Breast epithelium (tissue), 4 donors: ENCODE data around the gene ASAH2. TPM values are rescaled to one million over a fixed set of nuclear protein-coding genes. Genes with fewer than 3 reads are reported as not detected.

ENCODE experiments used
- DNase-seq, 2 donors: peaks; one replicate each; pipeline ENCODE4 v3.0.0-alpha.2; 2019; ENCODE audit warnings: low spot score in 2 of 2
- H3K27ac ChIP-seq, 2 donors: fragments of 200-600 bp; sonication (generic) in 1 of 2; one replicate each; pipeline ENCODE4 v1.5.1; 2016 to 2019; ENCODE audit warnings: mild to moderate bottlenecking in 1 of 2
- H3K27me3 ChIP-seq, 2 donors: fragments of 200-600 bp; sonication (generic) in 1 of 2; one replicate each; pipeline versions ENCODE4 v1.5.1 to v1.6.0; 2017 to 2019; ENCODE audit warnings: control low read depth in 1 of 2, mild to moderate bottlenecking in 1 of 2
- H3K36me3 ChIP-seq: fragments of 200-600 bp; one replicate; pipeline ENCODE4 v1.5.1; 2019
- H3K4me1 ChIP-seq, 2 donors: fragments of 200-600 bp; sonication (generic); one replicate each; pipeline ENCODE4 v1.5.1; 2016 to 2019; ENCODE audit warnings: control low read depth in 1 of 2
- H3K4me3 ChIP-seq, 3 donors: fragments of 200-600 bp; sonication (generic); 1 replicate in 2 of 3; 2 replicates in 1 of 3; pipeline ENCODE4 v1.5.1; 2016 to 2019; ENCODE audit warnings: mild to moderate bottlenecking in 3 of 3, moderate library complexity in 2 of 3
- H3K9me3 ChIP-seq, 2 donors: fragments of 200-600 bp; sonication (generic) in 1 of 2; one replicate each; pipeline ENCODE4 v1.5.1; 2016 to 2019; ENCODE audit warnings: control low read depth in 1 of 2
- CTCF ChIP-seq, 3 donors: fragments of 450-650 bp; IDR thresholded peaks; one replicate each; pipeline ENCODE4 v1.5.1; 2016 to 2017; ENCODE audit warnings: antibody characterized with exemption in 3 of 3, mild to moderate bottlenecking in 3 of 3, moderate library complexity in 3 of 3
- POLR2A ChIP-seq: fragments of 450-650 bp; IDR thresholded peaks from one replicate; pipeline ENCODE4 v1.6.1; 2016; ENCODE audit warnings: antibody characterized with exemption, mild to moderate bottlenecking, moderate library complexity
- POLR2AphosphoS5 ChIP-seq, 3 donors: sonication (generic); formaldehyde crosslinking; IDR thresholded peaks; one replicate each; pipeline ENCODE4 v1.6.1; 2017; ENCODE audit warnings: antibody characterized with exemption in 3 of 3
- intact Hi-C: fragments of 100-400 bp; cut with DNase I; formaldehyde crosslinking; loops from one replicate; pipeline ENCODE4 v1.15.1; 2023; ENCODE audit warnings: low total_unique reads
- total RNA-seq, 3 donors: library from RNA; depleted of rRNA; stranded (reverse); fragments of >200 nt; gene quantifications; one replicate each; pipeline ENCODE4 v1.1.0, GENCODE V29; 2016

Gene ASAH2
- total RNA-seq, 3 donors from 2014 or later = 0.32 to 0.59 (median 0.33) TPM

- TF ChIP-seq POLR2A (no peak), POLR2AphosphoS5 (IDR thresholded peaks at IDR 0.05) (no peak), CTCF (IDR thresholded peaks at IDR 0.05) (no peak)
Measured at GRCh38 chr10:50216894-50217293, 34.4 kb downstream of the ASAH2 start.

GRCh38 chr10:50216418-50216817 is 34.9 kb downstream of the ASAH2 start:
- no peaks in the 10 kb centered on the region for H3K9me3 ChIP-seq
- no peak overlapping the region for H3K4me3 ChIP-seq
- intact Hi-C loops = no loop called here
- no peaks in the 10 kb centered on the region for H3K27me3 ChIP-seq
- no peak for TF ChIP-seq POLR2A
- no peak for TF ChIP-seq POLR2AphosphoS5 (IDR thresholded peaks at IDR 0.05)
- no peak for TF ChIP-seq CTCF (IDR thresholded peaks at IDR 0.05)
- no peaks in the 10 kb centered on the region for H3K36me3 ChIP-seq
- H3K4me1 ChIP-seq = no peaks in the 10 kb centered on the region
- no peak for DNase-seq
- H3K27ac ChIP-seq = no peak overlapping the region

More at GRCh38 chr10:50216894-50217293, 34.4 kb downstream of the ASAH2 start:
- Histone ChIP-seq H3K27ac (no peak overlapping the region), H3K9me3 (no peaks in the 10 kb centered on the region), H3K27me3 (no peaks in the 10 kb centered on the region), H3K4me3 (no peak overlapping the region), H3K36me3 (no peaks in the 10 kb centered on the region), H3K4me1 (no peaks in the 10 kb centered on the region)
- DNase-seq = no peak
- intact Hi-C loops = no loop called here

DNA sequence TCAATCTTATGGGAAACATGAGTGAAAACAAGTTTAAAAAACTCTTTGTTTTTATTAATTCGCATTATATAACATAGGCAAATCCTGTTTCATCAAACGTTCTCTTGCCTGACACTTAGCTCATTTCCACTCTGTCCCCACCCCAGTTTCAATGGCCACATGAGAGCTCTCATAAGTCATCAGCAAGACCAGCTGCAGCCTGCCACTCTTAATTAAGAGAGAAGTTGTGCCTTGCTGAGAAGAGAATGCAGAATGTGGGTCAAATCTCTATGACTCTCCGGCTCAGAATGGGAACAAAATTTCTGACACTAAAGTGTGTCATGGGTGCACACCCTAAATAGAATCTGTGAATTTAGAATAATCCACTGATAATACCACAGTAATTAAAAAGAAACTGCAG is 39.6 kb downstream of the ASAH2 start:
- no peaks in the 10 kb centered on the region for H3K4me1 ChIP-seq
- TF ChIP-seq POLR2A = no peak

DNA sequence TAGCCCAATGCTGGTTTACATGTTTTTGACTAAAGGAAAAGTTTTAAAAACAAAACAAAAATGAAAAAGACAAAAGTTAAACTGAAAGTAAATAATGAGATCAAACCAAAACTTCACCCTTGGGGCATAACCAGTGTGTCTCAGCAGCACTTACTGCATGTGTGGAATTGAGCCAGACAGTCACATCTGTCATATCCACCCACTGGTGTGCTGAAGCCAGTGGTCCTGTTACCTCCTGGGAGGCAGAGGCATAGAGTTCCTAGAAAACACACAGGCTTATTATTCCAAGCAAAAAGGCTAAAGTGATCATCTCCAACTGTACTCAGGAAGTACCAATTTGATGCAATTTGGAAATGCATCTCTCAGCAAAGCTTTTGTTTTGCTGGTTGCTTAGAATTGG is 40.4 kb downstream of the ASAH2 start:
- no peaks in the 10 kb centered on the region for H3K9me3 ChIP-seq
- DNase-seq = no peak
- H3K27ac ChIP-seq = no peak overlapping the region
- TF ChIP-seq CTCF (IDR thresholded peaks at IDR 0.05) (no peak), POLR2A (no peak), POLR2AphosphoS5 (IDR thresholded peaks at IDR 0.05) (no peak)
- intact Hi-C loops = no loop called here
- H3K36me3 ChIP-seq = no peaks in the 10 kb centered on the region
- no peak overlapping the region for H3K4me3 ChIP-seq
- no peaks in the 10 kb centered on the region for H3K4me1 ChIP-seq
- H3K27me3 ChIP-seq = no peaks in the 10 kb centered on the region

More for the DNA sequence above, 39.6 kb downstream of the ASAH2 start:
- intact Hi-C loops = no loop called here
- Histone ChIP-seq H3K36me3 (no peaks in the 10 kb centered on the region), H3K9me3 (no peaks in the 10 kb centered on the region), H3K27ac (no peak overlapping the region), H3K27me3 (no peaks in the 10 kb centered on the region), H3K4me3 (no peak overlapping the region)
- no peak for DNase-seq

Other genes with a start within 250 kb of the ASAH2 start
- 10 to 100 TPM; 40.1 to 52.5 (median 41.3) TPM for gene WASHC2A, start 183.6 kb downstream of the ASAH2 start, total RNA-seq